ENCODE measurements around the gene ALPL.

- TF ChIP-seq CTCF (IDR thresholded peaks at IDR 0.05), result peak in 3 of 4 experiments; percentile 15 to 65 (median 50)
- TF ChIP-seq POLR2A (IDR thresholded peaks at IDR 0.05), result no peak
Observed at GRCh38 chr1:21573971-21574465, 64.8 kb downstream of the ALPL start.

Data from uterus (tissue), 2 donors.